ENCODE measurements around the gene HEBP2. TPM values are rescaled to one million over a fixed set of nuclear protein-coding genes. Genes with fewer than 3 reads are reported as not detected.

HEBP2 gene
- total and polyA plus RNA-seq, 2 of the 13 experiments (the other 11 are each of a cell fraction or from before 2014, with no cell fraction given), result 16.0 to 72.8 TPM

DNA sequence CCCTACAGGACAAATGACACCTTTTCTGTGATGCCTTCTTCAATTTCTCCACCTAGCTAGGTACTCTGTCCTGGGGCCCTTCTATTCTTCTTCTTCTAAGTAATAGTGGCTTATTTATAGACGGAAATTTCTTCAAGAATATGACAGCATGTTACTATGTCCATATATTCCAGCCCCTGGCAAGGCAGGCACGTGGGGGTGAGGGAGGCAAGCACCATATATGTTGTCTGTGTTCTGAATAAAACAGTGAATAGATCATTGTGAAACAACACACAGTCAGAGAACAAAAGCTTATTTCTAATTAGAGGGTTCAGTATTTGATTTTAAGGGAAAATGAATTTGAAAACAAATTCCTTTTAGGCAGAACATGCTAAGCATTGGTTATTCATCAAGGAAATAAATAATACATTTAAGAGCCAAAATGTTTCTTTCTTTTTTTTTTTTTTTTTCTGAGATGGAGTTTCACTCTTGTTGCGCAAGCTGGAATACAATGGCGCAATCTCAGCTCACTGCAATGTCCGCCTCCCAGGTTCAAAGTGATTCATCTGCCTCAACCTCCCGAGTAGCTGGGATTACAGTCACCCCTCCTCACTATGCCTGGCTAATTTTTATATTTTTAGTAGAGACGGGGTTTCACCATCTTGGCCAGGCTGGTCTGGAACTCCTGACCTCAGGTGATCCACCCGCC lies 6.2 kb downstream of the HEBP2 start:
- no peak overlapping the region for H3K9ac ChIP-seq (ENCODE audit: insufficient read depth, low read depth, low read length)
- DNase-seq (ENCODE audit: low spot score), result no peak
- H2AFZ ChIP-seq (ENCODE audit: low read length), result no peak overlapping the region
- no peak for FAIRE-seq
- H3K4me3 ChIP-seq (replicated peaks in 1 of 3; ENCODE audit: insufficient read depth in 1 of 3, low read depth in 2 of 3, low read length in 3 of 3), result no peak overlapping the region
- BruUV-seq (replicated peaks), result no TSS peak
- H3K36me3 ChIP-seq (replicated peaks in 1 of 2; ENCODE audit: control insufficient read depth in 1 of 2, insufficient read depth in 2 of 2, low read length in 2 of 2), result peaks cover 20 to 81% of the 10 kb centered on the region in 2 experiments
- in situ Hi-C loops (cut with HindIII; ENCODE audit: extremely low pct_ligation_motif_present, low pct_unique_long_range_greater_than_20kb), result no loop called here
- intact Hi-C loops (cut with micrococcal nuclease; ENCODE audit: unreplicated experiment), result no loop called here
- no peak overlapping the region for H3K27ac ChIP-seq (ENCODE audit: extremely low read length, insufficient read depth, low read length)
- ChIA-PET POLR2A (no interaction called here), CTCF (ENCODE audit: low intra/inter-chr PET ratio, low total read pairs) (no interaction called here)
- 84% methylated on average over 8 of the region's 8 CpGs for WGBS (ENCODE audit: low lambda C conversion rate)
- no peaks in the 10 kb centered on the region for H3K27me3 ChIP-seq (ENCODE audit: control insufficient read depth in 1 of 2, insufficient read depth in 2 of 2, low read length in 2 of 2)
- peaks cover 2% of the 10 kb centered on the region for H3K79me2 ChIP-seq (ENCODE audit: insufficient read depth, low read length)
- peaks cover 18% of the 10 kb centered on the region for H3K4me1 ChIP-seq (ENCODE audit: insufficient read depth, low read length)
- H3K9me3 ChIP-seq (ENCODE audit: low read length), result no peaks in the 10 kb centered on the region
- no peak for ATAC-seq
- H4K20me1 ChIP-seq (ENCODE audit: insufficient read depth, low read length), result no peaks in the 10 kb centered on the region
- no peak overlapping the region for H3K4me2 ChIP-seq (ENCODE audit: low read depth, low read length)
- TF ChIP-seq ZFAT (CRISPR knock-in tag; conservative IDR thresholded peaks at IDR 0.05) (no peak), TOE1 (CRISPR knock-in tag; IDR thresholded peaks at IDR 0.05) (no peak), ZSCAN30 (CRISPR knock-in tag; IDR thresholded peaks at IDR 0.05) (no peak), MTA1 (CRISPR knock-in tag; IDR thresholded peaks at IDR 0.05; ENCODE audit: borderline replicate concordance) (no peak), ARNTL (CRISPR knock-in tag; IDR thresholded peaks at IDR 0.05) (no peak), NR3C1 (CRISPR knock-in tag; IDR thresholded peaks at IDR 0.05) (no peak), RBFOX2 (IDR thresholded peaks at IDR 0.05; ENCODE audit: low read depth, low read length) (0 out of 2 replicates have a peak, but pooled peaks have one; percentile 11), BCL6 (CRISPR knock-in tag; IDR thresholded peaks at IDR 0.05) (no peak), FOXM1 (CRISPR knock-in tag; IDR thresholded peaks at IDR 0.05) (no peak), AHR (CRISPR knock-in tag; IDR thresholded peaks at IDR 0.05) (no peak), FOSL2 (CRISPR knock-in tag; IDR thresholded peaks at IDR 0.05) (peak; percentile 69), CEBPG (CRISPR knock-in tag; IDR thresholded peaks at IDR 0.05) (peak; percentile 87), NFE2L2 (IDR thresholded peaks at IDR 0.05; ENCODE audit: low read length) (no peak), MAZ (IDR thresholded peaks at IDR 0.05; ENCODE audit: borderline replicate concordance, low read depth, low read length) (no peak), MAZ (CRISPR knock-in tag; IDR thresholded peaks at IDR 0.05; ENCODE audit: low read depth) (no peak), SMC3 (IDR thresholded peaks at IDR 0.05; ENCODE audit: low read length) (peak; percentile 26; the same call in 1 of the 2 replicates)
- TF ChIP-seq, protein P1, sequence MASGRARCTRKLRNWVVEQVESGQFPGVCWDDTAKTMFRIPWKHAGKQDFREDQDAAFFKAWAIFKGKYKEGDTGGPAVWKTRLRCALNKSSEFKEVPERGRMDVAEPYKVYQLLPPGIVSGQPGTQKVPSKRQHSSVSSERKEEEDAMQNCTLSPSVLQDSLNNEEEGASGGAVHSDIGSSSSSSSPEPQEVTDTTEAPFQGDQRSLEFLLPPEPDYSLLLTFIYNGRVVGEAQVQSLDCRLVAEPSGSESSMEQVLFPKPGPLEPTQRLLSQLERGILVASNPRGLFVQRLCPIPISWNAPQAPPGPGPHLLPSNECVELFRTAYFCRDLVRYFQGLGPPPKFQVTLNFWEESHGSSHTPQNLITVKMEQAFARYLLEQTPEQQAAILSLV (CRISPR knock-in tag; IDR thresholded peaks at IDR 0.05; ENCODE audit: borderline replicate concordance), result no peak
- TF ChIP-seq, protein P2, sequence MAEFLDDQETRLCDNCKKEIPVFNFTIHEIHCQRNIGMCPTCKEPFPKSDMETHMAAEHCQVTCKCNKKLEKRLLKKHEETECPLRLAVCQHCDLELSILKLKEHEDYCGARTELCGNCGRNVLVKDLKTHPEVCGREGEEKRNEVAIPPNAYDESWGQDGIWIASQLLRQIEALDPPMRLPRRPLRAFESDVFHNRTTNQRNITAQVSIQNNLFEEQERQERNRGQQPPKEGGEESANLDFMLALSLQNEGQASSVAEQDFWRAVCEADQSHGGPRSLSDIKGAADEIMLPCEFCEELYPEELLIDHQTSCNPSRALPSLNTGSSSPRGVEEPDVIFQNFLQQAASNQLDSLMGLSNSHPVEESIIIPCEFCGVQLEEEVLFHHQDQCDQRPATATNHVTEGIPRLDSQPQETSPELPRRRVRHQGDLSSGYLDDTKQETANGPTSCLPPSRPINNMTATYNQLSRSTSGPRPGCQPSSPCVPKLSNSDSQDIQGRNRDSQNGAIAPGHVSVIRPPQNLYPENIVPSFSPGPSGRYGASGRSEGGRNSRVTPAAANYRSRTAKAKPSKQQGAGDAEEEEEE (CRISPR knock-in tag; IDR thresholded peaks at IDR 0.05; ENCODE audit: borderline replicate concordance), result no peak
- TF ChIP-seq, protein P3, sequence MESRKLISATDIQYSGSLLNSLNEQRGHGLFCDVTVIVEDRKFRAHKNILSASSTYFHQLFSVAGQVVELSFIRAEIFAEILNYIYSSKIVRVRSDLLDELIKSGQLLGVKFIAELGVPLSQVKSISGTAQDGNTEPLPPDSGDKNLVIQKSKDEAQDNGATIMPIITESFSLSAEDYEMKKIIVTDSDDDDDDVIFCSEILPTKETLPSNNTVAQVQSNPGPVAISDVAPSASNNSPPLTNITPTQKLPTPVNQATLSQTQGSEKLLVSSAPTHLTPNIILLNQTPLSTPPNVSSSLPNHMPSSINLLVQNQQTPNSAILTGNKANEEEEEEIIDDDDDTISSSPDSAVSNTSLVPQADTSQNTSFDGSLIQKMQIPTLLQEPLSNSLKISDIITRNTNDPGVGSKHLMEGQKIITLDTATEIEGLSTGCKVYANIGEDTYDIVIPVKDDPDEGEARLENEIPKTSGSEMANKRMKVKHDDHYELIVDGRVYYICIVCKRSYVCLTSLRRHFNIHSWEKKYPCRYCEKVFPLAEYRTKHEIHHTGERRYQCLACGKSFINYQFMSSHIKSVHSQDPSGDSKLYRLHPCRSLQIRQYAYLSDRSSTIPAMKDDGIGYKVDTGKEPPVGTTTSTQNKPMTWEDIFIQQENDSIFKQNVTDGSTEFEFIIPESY (CRISPR knock-in tag; IDR thresholded peaks at IDR 0.05), result 0 out of 2 replicates have a peak, but pooled peaks have one; percentile 46
- TF ChIP-seq, protein P4, sequence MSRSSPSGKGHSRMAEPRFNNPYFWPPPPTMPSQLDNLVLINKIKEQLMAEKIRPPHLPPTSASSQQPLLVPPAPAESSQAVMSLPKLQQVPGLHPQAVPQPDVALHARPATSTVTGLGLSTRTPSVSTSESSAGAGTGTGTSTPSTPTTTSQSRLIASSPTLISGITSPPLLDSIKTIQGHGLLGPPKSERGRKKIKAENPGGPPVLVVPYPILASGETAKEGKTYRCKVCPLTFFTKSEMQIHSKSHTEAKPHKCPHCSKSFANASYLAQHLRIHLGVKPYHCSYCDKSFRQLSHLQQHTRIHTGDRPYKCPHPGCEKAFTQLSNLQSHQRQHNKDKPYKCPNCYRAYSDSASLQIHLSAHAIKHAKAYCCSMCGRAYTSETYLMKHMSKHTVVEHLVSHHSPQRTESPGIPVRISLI (CRISPR knock-in tag; IDR thresholded peaks at IDR 0.05; ENCODE audit: borderline replicate concordance), result peak; percentile 56; the same call in 1 of the 2 replicates
